ENCODE data around the gene IL17RD.

IL17RD gene

DNA sequence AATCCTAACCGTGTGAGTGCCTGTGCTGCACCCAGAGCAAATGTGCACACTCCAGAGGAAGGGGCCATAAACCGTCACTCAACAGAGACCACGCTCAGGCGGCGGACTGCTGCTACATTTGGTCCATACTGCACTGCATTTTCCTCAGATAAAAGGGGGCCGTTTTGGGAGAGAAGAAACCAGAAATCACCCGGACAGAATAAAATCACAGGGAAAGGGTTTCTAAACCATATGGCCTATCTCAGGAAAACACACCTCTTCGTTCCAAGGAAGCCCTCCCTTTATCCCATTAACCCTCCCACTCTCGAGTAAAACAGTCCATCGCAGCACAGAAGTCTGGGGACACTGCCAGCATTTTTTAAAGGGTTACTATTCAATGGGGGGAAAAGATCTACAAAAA is 7.6 kb downstream of the IL17RD start:
- no peak overlapping the region for H3K9ac ChIP-seq (ENCODE audit: low read depth, low read length)
- H3K4me2 ChIP-seq (ENCODE audit: low read length), result no peak overlapping the region
- peaks cover 5% of the 10 kb centered on the region for H3K4me1 ChIP-seq (ENCODE audit: control insufficient read depth, insufficient read depth, low read length)
- H3K9me3 ChIP-seq (replicated peaks; ENCODE audit: low read length), result no peaks in the 10 kb centered on the region
- peaks cover 21% of the 10 kb centered on the region for H3K27me3 ChIP-seq (ENCODE audit: control insufficient read depth, insufficient read depth, low read length)
- H3K36me3 ChIP-seq (ENCODE audit: insufficient read depth, low read length), result no peaks in the 10 kb centered on the region
- no peak overlapping the region for H3K4me3 ChIP-seq (ENCODE audit: low read length)

DNA sequence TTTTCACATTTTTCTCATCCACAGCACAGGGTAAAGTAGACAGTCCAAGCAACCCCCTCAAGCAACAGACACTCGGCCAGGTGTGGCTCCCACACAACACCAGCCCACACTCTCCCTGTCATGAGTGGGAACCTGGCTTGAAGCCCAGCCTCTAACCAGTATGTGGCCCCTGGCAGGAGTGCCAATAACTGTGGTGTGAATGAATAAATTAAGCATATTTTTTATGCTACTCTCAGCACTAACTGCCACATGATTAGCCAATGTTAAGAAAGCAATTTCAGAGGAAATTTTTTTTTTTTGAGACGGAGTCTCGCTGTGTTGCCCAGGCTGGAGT is 9.9 kb downstream of the IL17RD start:
- Histone ChIP-seq H3K4me2 (ENCODE audit: low read length) (no peak overlapping the region), H3K9ac (ENCODE audit: low read depth, low read length) (no peak overlapping the region), H3K27me3 (ENCODE audit: control insufficient read depth, insufficient read depth, low read length) (peaks cover 13% of the 10 kb centered on the region), H3K36me3 (ENCODE audit: insufficient read depth, low read length) (no peaks in the 10 kb centered on the region), H3K4me3 (ENCODE audit: low read length) (no peak overlapping the region), H3K9me3 (replicated peaks; ENCODE audit: low read length) (no peaks in the 10 kb centered on the region), H3K4me1 (ENCODE audit: control insufficient read depth, insufficient read depth, low read length) (peaks cover 12% of the 10 kb centered on the region)

DNA sequence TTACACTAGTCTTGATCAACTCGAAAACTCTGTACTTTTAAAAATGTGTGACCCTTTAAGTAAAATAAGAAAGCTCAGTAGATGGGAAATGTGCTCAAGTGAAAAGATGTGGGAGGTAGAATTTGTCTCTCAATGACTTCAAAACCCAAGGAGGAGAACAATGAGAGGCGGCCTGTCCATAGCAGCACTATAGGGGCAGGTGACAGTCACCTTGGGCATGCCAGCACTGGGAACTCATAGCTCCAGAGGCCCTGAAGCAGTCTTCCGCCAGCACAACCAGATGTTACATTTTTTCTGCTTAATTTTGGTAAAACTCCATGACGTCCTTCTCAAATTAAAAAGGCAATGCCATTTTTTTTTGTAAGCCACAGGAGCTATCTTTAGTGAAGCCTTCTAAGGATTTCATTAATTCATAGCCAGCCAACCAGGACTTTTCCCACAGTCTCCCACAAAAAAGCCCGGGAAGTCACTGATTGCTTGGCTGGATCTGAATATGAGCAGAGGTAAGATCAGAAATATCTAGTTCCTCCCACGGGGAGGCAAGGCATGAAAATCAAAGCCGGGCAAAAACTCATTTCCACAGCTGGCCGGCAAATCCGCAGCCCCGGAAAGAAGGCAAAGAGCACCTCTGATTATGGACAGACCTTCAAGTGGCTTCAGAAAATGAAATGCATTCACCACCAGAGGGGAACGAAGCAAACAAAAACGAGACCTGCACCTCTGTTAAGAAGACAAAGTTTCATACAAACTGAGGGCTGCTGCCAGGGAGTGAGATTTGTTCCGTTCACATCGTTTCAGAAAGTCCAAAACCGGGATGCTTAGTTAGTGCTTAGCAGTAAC is 10.5 kb downstream of the IL17RD start:
- H3K4me3 ChIP-seq (ENCODE audit: low read length), result no peak overlapping the region
- H3K9me3 ChIP-seq (replicated peaks; ENCODE audit: low read length), result no peaks in the 10 kb centered on the region
- peaks cover 13% of the 10 kb centered on the region for H3K27me3 ChIP-seq (ENCODE audit: control insufficient read depth, insufficient read depth, low read length)

DNA sequence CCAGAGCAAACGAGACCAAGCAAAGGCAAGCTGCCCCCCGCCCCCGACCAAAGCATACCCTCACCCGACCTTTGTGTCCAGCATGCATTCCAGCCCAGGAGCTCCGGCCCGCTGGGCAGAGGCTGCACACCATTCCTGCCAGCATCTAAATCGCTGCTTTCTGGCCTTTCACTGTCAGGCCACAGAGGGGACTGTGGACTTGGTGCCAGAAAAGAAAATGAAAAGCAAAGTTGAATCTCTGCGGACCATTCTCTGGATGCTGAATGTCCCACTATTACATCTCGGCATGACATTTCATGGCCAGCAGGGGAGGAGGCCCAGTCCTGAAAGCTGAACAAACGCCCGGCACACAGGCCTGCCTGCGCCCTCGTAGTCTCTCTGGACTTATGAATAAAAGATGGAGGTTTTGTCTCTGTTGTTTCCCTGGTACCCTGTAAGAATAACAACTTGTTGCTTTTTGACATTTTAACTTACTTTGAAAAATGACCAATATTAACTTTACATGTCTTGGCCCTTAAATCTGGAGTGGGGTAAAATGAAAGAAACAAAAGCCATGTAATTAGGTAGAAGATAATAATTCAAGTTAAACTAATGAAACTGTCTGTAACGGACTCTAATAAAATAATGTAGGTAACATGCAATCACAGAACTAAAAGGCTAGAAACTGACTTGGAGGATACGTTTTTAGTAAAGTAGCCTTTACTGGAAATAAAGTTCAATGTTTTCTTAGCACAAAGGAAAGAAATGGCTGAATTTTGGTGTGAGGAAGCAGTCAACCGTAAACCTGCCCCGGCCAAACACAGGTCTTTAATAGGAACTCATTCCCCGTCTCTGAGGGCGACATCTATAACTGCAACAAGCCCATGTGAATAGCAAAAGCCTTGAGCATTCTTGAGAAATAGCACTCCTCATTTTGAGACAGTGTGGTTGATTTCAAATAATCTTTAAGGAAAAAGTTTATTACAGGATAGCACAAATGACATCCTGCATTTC is 12.7 kb downstream of the IL17RD start:
- H3K27me3 ChIP-seq (ENCODE audit: control insufficient read depth, insufficient read depth, low read length), result peaks cover 13% of the 10 kb centered on the region
- no peak overlapping the region for H3K9ac ChIP-seq (ENCODE audit: low read depth, low read length)
- H3K4me1 ChIP-seq (ENCODE audit: control insufficient read depth, insufficient read depth, low read length), result peaks cover 11% of the 10 kb centered on the region
- H3K4me2 ChIP-seq (ENCODE audit: low read length), result peak overlapping the region; percentile 16
- H3K9me3 ChIP-seq (replicated peaks; ENCODE audit: low read length), result no peaks in the 10 kb centered on the region
- no peak overlapping the region for H3K4me3 ChIP-seq (ENCODE audit: low read length)
- no peaks in the 10 kb centered on the region for H3K36me3 ChIP-seq (ENCODE audit: insufficient read depth, low read length)

More for the DNA sequence above, 10.5 kb downstream of the IL17RD start:
- Histone ChIP-seq H3K4me2 (ENCODE audit: low read length) (no peak overlapping the region), H3K36me3 (ENCODE audit: insufficient read depth, low read length) (no peaks in the 10 kb centered on the region), H3K4me1 (ENCODE audit: control insufficient read depth, insufficient read depth, low read length) (peaks cover 16% of the 10 kb centered on the region), H3K9ac (ENCODE audit: low read depth, low read length) (no peak overlapping the region)

DNA sequence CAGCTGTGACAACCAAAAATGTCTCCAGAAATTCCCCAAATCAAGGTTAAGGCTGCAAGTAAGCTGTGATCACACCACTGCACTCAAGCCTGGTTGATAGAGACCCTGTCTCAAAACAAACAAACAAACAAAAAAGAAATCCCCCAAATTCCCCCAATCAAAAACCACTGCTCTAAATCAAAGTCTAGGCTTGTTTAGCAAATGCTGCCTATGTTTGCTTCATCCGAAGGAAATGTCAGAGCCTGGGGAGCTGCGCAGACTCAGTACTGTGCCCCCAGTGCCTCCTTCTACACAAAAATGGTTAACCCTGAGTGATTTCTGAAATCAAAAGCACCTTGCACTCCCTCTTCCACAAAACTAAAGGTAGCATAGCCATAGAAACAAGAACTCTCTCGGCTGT is 13.4 kb downstream of the IL17RD start:
- Histone ChIP-seq H3K9ac (ENCODE audit: low read depth, low read length) (no peak overlapping the region), H3K9me3 (replicated peaks; ENCODE audit: low read length) (no peaks in the 10 kb centered on the region), H3K27me3 (ENCODE audit: control insufficient read depth, insufficient read depth, low read length) (peaks cover 13% of the 10 kb centered on the region), H3K36me3 (ENCODE audit: insufficient read depth, low read length) (no peaks in the 10 kb centered on the region), H3K4me2 (ENCODE audit: low read length) (peak overlapping the region; percentile 16), H3K4me1 (ENCODE audit: control insufficient read depth, insufficient read depth, low read length) (peaks cover 11% of the 10 kb centered on the region), H3K4me3 (ENCODE audit: low read length) (no peak overlapping the region)

DNA sequence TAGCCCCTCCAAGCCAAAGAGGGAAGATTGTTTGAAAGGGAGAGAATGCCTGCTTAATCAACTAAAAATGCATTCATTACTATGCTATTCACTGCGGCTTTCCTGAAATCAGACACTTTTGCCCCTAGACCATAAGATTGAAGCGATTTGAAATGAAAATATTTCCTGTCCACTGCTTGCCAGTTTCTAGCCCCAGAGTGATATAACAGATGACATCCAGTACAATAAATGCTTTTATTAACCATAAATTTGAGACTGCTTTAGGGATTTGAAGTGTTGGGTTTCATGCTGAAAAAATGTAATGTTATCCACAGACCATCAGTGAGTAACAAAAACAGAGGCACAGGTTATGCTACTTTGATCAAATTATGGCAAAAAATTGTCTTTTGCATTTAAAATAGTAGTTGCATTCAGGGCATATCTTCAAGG is 14.1 kb downstream of the IL17RD start:
- H3K36me3 ChIP-seq (ENCODE audit: insufficient read depth, low read length), result no peaks in the 10 kb centered on the region
- peaks cover 7% of the 10 kb centered on the region for H3K27me3 ChIP-seq (ENCODE audit: control insufficient read depth, insufficient read depth, low read length)

DNA sequence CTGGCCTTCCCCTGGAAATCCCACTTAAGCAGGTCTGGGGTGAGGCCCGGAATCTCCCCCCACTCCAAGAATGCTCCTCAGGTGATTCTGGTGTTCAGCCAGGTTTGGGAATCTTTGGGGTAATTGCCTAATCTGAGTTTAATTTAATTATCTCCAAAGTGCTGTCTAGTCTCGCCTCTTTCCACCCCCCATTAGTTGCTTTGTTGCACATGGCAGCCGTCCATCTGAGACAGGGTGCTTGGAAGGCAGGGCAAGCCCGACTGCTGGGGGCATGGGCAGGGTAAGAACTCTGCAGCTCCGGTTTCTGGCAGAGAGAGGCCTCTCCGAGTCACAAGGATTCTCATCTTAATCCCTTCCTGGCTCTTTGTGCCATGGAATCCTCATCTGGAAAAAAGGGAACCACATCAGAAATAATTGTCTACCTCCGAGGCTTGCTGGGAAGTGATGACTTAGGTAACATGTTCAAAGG is 15.0 kb downstream of the IL17RD start:
- Histone ChIP-seq H3K9ac (ENCODE audit: low read depth, low read length) (no peak overlapping the region), H3K4me3 (ENCODE audit: low read length) (no peak overlapping the region), H3K4me1 (ENCODE audit: control insufficient read depth, insufficient read depth, low read length) (peaks cover 11% of the 10 kb centered on the region), H3K4me2 (ENCODE audit: low read length) (peak overlapping the region; percentile 6), H3K9me3 (replicated peaks; ENCODE audit: low read length) (no peaks in the 10 kb centered on the region), H3K27me3 (ENCODE audit: control insufficient read depth, insufficient read depth, low read length) (peaks cover 3% of the 10 kb centered on the region), H3K36me3 (ENCODE audit: insufficient read depth, low read length) (no peaks in the 10 kb centered on the region)

More for the DNA sequence above, 14.1 kb downstream of the IL17RD start:
- Histone ChIP-seq H3K4me2 (ENCODE audit: low read length) (peak overlapping the region; percentile 17), H3K4me1 (ENCODE audit: control insufficient read depth, insufficient read depth, low read length) (peaks cover 11% of the 10 kb centered on the region), H3K4me3 (ENCODE audit: low read length) (no peak overlapping the region), H3K9ac (ENCODE audit: low read depth, low read length) (no peak overlapping the region), H3K9me3 (replicated peaks; ENCODE audit: low read length) (no peaks in the 10 kb centered on the region)

DNA sequence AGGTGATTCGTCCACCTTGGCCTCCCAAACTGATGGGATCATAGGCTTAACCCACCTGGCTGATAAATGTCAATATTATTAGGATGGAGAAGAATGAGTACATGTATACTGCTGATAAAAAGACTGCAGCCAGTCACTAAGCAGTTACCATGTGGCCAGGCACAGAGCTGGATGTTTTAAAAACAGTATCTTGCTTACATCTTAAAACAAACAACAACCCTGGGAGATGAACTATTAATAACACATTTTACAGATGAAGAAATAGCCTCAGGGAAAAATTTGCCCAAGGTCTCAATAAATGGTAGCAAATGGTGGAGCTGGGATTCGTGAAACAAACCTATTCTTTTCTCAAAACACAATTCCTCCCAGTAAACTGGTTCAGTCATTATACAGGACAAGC is 18.1 kb downstream of the IL17RD start:
- Histone ChIP-seq H3K4me3 (ENCODE audit: low read length) (no peak overlapping the region), H3K27me3 (ENCODE audit: control insufficient read depth, insufficient read depth, low read length) (peaks cover 8% of the 10 kb centered on the region), H3K4me2 (ENCODE audit: low read length) (no peak overlapping the region), H3K9me3 (replicated peaks; ENCODE audit: low read length) (no peaks in the 10 kb centered on the region), H3K4me1 (ENCODE audit: control insufficient read depth, insufficient read depth, low read length) (peaks cover 11% of the 10 kb centered on the region), H3K9ac (ENCODE audit: low read depth, low read length) (no peak overlapping the region), H3K36me3 (ENCODE audit: insufficient read depth, low read length) (no peaks in the 10 kb centered on the region)

DNA sequence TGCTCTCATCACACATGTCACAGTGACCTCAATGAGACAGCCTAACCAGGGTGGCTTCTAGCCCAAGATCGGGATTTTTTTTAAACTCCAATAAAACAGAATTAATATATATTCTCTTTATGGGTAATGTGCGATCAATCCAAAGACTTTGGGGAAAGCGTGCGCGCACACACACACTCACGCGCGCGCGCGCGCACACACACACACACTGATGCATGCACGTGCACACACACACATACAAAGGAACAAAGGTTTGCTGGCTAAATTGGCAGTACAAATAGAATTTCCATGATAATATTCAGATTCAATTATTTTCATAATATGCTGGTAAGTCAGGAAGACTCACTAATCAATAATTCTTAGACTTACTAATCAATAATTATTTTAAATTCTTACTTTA is 19.3 kb downstream of the IL17RD start:
- Histone ChIP-seq H3K36me3 (ENCODE audit: insufficient read depth, low read length) (no peaks in the 10 kb centered on the region), H3K27me3 (ENCODE audit: control insufficient read depth, insufficient read depth, low read length) (peaks cover 8% of the 10 kb centered on the region), H3K4me2 (ENCODE audit: low read length) (no peak overlapping the region), H3K4me3 (ENCODE audit: low read length) (no peak overlapping the region), H3K9ac (ENCODE audit: low read depth, low read length) (no peak overlapping the region), H3K4me1 (ENCODE audit: control insufficient read depth, insufficient read depth, low read length) (peaks cover 9% of the 10 kb centered on the region), H3K9me3 (replicated peaks; ENCODE audit: low read length) (no peaks in the 10 kb centered on the region)

DNA sequence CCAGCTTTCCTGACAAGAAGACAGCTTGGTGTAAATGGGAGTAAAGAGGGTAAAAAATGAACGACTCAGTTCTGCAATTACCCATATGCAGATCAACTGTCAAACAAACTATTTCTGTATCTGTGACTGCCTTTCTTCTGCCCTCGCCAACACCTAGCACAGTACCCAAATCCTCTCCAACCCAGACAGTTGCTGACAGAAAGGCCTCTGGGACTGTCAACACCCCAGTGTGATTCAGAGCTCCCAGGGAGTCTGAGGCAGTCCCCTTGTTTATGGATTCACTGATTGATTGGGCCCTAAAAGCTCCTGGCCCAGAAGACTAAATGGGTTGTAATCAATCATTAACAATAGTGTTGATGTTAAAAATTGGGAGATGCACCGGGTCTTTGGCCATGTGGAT is 20.2 kb downstream of the IL17RD start:
- Histone ChIP-seq H3K4me2 (ENCODE audit: low read length) (no peak overlapping the region), H3K36me3 (ENCODE audit: insufficient read depth, low read length) (no peaks in the 10 kb centered on the region), H3K4me3 (ENCODE audit: low read length) (no peak overlapping the region), H3K4me1 (ENCODE audit: control insufficient read depth, insufficient read depth, low read length) (peaks cover under 1% of the 10 kb centered on the region), H3K9ac (ENCODE audit: low read depth, low read length) (no peak overlapping the region), H3K9me3 (replicated peaks; ENCODE audit: low read length) (no peaks in the 10 kb centered on the region), H3K27me3 (ENCODE audit: control insufficient read depth, insufficient read depth, low read length) (peaks cover 14% of the 10 kb centered on the region)

DNA sequence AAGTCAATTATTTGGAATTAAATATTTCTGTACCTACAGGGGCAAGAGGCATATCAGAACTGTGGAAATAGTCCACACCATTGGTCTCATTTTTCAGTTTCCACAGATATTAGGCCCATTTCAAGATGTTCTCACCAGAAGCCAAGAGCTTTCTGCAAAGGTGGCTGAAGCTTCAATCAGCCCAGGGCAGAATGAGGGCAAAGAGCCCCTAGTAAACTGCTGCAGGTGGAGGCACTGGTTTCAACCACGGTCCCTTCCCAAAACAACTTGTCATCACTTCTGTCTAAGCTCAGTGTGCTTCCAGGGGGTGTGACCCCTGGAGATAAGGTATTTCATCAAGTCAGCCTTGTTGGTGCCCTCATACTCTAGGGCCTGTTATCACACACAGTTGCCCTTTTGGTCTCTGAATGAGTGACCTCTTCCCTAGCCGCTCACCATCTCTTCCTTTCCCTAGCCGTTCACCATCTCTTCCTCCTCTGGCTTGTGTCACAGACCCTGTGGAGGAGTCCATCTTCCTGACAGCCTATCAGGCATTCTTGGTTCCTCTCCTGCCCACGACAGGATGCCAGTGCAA is 21.2 kb downstream of the IL17RD start:
- no peak overlapping the region for H3K4me3 ChIP-seq (ENCODE audit: low read length)
- H3K4me1 ChIP-seq (ENCODE audit: control insufficient read depth, insufficient read depth, low read length), result no peaks in the 10 kb centered on the region
- H3K4me2 ChIP-seq (ENCODE audit: low read length), result no peak overlapping the region
- peaks cover 15% of the 10 kb centered on the region for H3K27me3 ChIP-seq (ENCODE audit: control insufficient read depth, insufficient read depth, low read length)
- H3K36me3 ChIP-seq (ENCODE audit: insufficient read depth, low read length), result no peaks in the 10 kb centered on the region
- H3K9ac ChIP-seq (ENCODE audit: low read depth, low read length), result no peak overlapping the region
- no peaks in the 10 kb centered on the region for H3K9me3 ChIP-seq (replicated peaks; ENCODE audit: low read length)
